Hematopoietic multipotent progenitor cell treated with erythropoietin and hydrocortisone succinate and interleukin-3 and kit ligand, for 6 days (in vitro differentiated cells): Measurements from ENCODE around the gene IKZF2.

ENCODE experiments used
- DNase-seq: peaks from one replicate; pipeline ENCODE4 v3.0.0-alpha.2; 2015

The IKZF2 gene

DNA sequence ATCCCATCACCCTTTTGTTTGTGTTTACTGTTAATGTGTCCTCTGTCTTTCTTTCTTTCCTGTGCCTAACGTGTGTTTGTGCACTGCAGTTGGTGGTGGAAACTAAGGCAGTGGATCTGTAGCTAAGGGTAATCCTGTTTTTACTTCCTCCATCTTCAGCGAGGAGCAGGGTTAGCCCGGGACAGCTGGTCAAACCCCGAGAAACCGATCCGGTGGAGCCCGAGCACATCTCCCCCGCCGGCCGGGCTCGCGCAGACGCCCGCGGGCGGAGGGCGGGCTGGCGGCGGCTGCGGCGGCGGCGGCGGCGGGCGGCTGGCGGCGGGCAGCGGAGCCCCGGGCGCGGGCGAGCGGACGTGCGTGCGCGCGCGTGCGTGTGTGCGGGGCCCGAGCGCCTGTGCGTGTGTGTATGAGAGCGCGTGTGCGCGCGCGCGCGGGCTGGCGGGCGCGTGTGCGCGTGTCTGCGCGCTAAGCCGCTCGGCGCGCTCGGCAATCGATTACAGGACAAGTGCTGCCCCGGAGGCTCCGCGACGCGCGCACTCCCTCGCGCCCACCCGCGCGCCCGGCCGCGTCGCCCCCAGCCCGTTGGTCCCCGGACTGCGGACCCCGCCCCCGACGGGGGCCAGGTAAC lies at the start of gene IKZF2:
Gene IKZF2 (minus strand): TSS at position 176 of the 628 bp plus-strand sequence. CDS start 2,983 bp downstream, outside the sequence.
- peak; percentile 87 for DNase-seq

DNA sequence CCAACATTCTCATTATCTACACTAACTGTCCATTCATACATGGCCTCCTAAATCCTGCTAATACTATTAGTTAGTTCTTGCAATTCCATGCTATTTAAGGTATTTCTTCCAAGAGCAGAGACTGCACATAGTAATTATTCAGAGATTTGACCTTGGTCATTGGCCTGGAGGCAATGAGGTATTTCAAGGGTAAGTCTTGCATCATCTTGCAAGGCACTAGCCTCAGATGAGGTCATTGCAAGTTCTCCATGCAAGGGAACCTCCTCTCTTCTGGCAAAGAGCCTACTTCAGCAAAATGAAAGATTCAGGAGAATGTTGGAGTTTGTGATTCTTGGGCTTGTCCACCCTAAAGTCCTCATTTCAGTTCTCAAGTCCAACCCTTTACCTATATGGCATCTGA lies 48.5 kb upstream of the IKZF2 start:
- no peak for DNase-seq

DNA sequence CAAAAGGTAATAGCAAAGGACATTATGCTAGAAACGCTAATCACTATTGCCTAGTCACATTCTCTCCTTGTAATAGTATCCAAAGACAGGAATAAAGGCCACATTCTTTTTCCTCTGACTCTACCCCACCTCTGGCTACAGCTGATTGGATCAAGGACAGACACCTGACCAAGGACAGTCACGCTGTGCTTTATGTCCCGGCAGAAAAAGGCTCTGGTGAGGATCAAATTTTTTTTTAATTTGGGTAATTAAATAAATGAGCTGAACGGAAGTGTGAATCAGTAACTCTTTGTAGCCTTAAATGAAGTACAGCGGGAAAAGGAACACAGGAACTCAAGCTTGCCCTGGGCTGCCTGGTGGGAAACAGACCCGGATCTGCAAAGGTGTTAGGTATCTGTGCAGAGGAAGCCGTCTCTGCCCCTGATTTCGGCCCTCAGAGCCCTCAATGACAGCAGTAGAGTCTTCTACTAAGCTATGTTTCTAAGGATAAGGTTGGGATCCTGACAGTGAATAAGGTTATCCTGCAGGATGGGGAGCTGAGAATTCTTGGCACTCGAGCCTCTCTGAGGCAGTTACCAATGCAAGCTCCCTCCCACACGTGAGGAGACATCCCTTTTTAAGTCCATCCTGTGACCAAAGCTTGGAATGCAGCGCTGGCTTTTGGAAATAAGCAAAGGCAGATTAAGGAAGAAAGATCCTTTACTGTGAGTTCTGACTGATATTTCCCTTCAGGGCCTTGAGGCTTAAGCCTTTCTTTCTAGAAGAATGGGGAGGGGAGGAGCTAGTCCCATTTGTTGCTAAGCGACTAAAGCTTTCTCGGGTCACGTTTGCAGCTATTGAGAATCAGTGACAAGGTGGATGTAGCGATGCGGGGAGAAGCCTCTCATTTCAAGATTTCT lies 37.8 kb upstream of the IKZF2 start:
- DNase-seq = no peak

DNA sequence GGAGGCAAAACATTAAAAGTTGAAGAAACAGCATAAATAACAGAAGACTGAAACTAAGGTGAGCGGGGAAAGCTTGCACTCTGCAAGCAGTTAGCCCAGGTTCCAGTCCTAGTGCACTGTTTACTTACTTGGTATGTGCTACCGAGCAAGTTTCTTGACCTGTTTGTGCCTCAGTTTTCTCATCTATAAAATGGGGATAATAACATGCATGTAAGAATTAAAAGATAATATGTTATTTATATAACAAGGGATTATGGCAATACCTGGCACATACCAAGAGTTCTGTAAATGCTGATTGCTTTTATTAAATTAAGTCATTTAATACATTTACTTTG lies 37.1 kb upstream of the IKZF2 start:
- DNase-seq = no peak

DNA sequence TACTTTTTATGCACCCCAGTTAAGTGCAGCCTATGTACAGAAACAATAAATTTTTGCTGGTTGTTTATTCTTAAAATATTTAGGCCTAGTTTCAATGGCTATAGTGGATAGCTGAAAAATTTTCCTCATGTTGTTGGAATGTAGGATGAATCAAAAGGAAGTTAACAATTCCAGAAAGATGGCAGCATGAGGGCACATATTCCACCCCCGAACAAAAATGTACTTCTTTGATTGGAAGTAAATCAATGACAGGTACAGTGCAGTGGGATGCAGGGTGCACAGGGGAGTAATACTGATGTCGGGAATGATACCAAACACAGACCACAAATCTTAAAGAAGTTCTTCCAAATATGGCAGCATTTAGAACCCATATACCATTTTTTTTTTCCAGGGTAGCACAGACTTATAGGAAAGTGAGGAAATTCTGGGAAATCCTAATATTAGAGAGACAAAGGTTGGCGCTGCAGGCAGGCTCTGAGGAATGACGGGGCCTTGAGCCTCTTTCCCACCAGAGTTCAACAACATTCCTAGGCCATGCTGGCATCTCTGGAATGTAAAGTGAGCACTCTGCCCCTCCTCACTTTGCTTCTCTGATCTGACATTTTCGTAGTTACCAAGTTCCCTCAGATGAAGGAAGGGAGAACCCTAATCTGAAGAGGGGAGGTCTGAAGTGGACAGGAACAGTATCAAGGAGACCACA lies 36.6 kb upstream of the IKZF2 start:
- no peak for DNase-seq

DNA sequence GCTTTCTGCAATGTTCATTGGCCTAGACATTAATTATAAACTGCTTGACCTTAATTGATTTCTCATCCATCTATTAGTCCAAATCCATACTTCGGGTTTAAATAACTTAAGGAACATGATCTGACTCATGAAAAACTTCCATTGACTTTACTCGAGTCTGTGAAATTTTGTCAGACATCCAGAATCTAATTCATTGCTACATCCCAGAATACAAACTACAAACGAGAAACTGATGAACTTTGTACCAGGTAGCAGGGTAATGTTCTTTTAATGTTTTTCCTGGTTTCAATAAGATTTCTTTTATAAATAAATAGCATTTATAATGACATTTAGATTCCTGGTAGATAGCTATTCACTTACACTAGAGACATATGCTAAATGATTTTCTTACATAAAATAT lies 36.0 kb upstream of the IKZF2 start:
- DNase-seq = no peak

DNA sequence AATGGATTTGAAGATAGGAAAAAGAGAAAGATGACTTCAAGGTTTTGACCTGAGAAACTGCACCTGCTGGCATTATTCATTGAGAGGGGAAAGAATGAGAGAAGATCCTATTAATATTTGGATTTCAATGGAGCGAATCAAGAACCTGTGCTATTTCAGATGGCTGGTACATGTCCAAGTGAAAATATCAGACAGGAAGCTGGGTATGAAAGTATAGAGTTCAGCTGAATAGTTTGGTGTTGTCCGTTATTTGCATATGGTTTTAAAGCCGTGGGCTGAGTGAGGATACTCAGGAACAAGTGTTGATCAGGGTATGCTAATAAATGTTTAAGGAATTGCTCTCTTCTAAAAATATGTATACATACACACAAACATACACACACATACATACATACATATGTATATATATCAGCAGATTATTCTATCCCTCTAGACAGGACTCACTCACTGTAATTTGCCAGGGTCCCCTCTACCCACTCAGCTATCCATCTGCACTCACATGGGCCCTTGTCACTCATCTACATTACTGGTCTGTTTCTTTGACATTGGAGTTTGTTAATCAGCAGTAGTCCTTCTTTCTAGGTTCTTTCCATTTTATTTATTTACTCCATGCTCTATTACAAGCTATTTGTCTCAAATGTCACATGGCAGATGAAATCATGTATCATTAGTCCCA lies 33.9 kb upstream of the IKZF2 start:
- DNase-seq = no peak

DNA sequence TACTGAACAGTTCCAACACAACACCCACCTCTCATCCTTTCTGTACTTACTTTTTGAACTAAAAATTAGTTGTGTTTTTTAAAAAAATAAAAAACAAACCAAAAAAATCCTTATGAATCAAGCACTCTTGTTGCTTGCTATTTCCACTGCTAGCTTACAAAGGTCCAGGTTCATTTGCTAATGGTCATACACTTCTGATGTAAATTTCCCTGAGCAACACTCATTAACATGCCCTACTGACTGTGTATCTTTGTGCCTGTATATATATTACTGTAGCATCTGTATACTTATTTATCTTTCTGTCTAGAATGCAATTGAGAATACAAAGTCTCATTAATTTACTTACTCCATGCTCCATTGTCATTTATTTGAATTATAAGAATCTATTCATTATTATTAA lies 30.3 kb upstream of the IKZF2 start:
- no peak for DNase-seq

DNA sequence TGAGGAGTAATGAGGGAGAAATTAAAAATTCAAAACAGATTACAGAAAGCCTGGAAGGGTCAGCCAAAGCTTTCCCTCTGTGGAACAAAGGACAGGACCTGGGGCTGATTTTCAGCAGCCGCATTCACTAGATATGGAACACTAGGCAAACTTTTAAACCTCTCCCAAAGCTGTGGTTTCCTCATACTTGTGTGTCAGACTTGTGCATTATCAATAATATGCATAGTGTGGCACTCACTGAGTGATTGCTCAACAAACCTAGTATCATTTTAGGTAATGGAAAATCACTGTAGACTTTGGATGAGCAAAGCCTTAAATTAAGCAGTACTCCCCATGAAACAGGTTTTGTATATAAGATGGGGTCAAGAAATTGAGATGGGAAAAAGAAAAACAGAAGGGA lies 26.3 kb upstream of the IKZF2 start:
- no peak for DNase-seq

DNA sequence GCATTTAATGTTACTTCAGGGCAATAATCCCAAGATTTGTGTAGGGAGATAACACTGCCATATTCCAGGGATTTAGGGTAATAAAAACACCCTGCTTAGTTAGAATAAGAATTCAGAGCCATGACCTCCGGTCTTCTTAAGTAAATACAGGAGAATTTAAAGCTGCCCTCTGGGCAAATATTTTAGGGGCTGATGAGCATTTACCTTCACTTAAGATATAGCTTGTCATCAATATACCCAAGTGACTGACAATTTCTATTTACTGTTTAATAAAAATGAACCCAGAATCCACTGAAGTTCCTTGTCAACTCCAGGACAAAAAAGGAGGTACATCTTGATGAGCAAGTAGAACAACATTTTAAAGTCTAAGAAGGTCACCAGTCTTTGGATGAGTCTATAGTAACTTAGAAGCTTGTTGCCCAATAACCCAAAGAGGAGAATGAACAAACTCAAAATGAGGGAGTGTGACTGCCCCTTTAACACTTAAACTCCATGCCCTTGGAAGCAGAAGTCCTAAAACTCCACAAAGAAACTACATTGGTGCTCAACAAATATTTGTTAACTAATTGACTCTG lies 24.3 kb upstream of the IKZF2 start:
- DNase-seq = no peak

DNA sequence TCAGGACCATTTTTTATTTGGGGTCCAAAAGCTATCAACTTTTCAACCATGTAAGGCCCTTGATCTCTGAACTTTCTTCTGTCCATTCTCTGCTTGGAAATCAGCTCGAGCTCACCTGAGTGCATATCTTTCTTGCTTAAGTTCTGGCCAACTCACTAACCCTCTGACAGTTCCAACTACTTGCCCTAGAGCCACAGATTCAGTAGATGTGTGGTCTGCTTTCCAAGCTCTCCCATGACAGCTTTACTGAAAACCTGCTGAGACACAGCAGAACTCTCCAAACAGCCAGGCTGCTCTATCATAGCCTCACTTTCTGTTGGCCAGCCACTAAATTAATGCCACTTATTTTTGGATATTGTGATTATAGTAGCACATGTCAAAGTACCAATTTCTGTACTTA lies 21.2 kb upstream of the IKZF2 start:
- DNase-seq = no peak

DNA sequence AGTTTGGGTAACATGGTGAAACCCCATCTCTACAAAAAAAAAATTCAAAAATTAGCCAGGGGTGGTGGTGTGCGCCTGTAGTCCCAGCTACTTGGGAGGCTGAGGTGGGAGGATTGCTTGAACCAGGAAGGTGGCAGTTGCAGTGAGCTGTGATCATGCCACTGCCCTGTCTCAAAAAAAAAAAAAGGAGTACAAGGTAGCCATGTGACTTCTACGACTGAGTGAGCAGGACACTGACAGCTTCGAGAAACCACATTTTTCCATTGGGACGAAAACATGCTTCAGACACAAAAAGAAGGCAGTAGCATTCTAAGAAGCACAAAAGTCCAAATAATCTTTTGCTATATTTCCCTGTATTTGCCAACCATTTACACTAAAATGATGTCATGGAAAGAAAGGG lies 19.7 kb upstream of the IKZF2 start:
- no peak for DNase-seq

DNA sequence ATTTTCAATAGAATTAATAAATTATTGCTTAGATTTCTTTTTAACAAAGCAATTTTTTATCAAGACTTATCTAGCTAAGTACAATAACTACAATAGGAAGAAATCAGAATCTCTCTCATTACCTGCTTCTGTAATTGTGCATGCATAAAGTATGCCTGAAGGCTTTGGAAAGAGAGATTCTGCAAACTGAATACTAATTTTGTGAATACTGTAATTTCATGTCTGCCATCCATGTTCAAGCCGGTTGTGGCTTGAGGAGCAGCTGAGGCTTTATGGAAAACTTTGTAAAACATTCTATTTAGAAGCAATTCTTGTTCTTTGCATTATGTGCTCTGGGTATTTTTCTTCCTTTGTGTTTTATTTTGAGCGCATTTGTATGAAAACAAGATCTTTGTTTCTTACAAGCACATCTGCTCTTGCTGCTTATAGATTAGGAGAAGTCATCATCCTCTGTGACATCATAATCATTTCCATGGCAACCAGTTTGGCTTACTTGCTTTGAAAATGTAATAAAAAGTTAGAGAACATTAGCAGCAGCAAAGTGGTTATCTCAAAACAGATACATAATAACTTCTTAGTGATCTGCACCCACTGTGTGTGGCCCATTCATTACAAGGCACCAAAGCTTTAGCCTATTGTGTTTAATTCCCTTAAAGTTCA lies 16.0 kb upstream of the IKZF2 start:
- DNase-seq = no peak

DNA sequence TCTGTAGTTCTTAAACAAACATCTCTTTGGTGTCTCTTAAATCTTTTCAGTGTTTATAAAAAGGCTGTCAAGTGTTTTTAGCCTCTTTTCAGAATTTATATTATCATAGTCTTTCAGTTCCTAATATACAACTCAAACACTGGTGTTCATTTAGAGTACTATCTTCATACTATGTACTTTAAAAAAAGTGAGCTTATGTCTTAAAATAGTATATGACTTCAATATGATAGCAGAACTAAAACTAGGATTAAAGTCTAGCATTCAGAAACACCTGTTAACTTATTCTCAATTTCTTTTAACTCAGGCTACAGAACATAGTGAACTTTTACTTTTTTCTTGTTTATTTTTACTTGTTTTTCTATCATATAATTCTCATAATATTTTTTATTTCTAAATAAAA lies 14.7 kb upstream of the IKZF2 start:
- DNase-seq = no peak

DNA sequence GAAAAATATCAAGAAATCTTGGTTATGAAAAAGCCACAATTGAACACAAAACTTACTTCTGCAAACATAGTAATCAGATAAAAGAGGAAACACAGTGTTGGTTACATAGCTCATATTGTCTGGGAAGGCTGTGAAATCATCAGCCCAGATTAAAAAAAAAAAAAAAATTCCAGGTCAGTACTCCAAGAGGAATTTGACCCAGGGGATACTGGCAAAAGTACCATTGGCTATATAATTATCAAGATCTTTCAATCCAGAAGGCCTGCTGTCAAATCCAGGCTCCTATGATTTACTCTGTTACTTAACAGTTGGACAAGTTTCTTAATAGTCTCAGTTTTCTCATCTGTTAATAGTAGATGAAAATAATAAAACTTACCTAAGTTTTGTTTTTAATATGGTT lies 12.9 kb upstream of the IKZF2 start:
- peak; percentile 26 for DNase-seq

DNA sequence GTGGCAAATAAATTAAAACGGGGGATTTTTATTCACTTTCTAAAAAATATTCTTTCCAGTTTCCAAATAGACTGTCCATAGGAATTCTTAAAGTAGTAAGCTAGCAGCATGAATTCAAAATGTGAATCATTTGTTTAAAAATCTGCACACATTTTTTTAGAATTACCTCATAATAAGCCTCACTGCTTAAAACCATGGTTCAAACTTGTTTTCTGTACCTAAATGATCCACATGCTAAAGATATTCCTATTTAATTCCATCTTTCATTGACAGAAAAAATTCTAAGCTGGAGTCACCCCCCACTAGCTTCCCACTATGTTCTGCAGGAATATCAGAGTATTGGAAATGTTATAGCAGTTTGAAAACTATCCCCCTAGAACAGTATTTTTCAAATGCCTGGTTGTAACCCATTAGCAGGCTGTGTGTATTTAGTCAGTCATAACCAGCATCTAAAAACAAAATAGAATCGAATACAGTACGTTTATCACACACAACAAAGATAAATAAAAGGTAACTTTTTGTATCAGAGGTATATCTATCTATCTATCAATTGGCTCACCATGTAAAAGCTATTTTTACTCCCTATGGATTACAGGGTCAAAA lies 11.2 kb upstream of the IKZF2 start:
- no peak for DNase-seq

DNA sequence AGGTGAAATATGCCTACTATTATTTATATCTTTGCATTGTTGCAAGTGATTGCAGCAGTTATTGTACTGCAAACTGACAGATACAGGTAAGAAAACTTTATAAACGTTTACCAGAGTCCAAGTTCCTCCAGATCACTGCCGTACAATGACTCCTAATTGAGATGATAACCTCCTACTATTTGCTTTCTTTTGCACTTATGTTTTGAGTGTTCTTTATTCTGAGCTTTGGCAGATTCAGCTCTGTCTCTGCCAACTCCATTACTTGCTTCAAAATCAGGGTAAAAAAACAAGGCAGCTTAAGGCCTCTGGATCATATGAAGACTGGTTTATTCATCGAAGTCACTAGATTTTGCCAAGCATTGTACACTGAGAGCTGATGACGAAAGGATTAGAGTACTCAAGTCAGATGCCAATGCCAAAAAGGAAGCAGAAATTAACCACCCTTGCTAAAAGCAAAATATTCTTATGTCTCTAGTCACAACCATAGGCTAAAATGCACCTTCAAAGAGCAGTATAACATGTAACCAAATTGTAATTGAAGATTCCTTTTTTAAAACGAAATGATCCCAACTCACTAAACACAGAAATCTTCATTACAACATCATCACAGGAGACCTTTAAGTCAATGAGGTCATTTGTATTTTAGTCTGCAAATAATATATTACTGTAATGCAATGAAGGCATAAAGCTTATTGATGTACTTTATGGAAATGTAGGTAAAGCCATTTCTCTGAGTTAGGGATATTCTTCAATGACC lies 10.5 kb upstream of the IKZF2 start:
- no peak for DNase-seq

DNA sequence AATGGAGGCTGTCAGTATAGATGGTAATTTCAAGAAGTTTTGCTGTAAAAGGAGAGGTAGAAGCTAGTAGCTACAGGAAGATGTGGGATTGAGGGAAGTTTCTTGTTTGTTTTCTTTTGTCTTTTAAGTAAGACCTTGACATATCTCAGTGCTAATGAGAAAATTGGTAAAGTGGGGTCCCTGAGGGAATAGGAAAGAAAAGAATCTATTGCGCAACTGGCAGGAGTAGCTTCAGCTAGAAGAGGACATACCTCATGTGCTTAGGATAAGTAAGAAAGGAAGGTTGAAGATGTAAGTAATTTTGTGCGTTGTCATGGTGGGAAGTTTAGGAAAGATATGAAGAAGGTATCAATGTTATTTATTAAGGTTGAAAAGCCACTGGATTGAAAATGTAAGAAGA lies 8.4 kb upstream of the IKZF2 start:
- no peak for DNase-seq

DNA sequence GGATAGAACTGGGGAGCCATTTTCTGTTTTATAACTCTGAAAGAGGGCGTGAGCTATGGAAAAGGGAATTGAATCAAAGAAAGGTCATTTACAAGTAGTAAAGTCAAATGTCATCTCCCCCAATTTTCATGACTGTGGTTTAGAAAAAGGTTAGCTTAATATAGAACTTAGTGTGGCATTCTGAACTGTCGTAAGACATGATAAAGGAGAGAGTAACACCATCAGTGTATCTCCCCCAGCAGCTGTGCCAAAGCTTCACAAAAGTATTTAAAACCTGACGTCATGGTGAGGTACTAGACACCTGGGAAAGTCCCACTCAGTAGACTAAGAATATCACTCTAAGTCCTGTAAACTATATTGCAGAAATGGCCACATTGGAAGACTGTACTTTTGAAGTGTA lies 5.8 kb upstream of the IKZF2 start:
- DNase-seq = no peak

DNA sequence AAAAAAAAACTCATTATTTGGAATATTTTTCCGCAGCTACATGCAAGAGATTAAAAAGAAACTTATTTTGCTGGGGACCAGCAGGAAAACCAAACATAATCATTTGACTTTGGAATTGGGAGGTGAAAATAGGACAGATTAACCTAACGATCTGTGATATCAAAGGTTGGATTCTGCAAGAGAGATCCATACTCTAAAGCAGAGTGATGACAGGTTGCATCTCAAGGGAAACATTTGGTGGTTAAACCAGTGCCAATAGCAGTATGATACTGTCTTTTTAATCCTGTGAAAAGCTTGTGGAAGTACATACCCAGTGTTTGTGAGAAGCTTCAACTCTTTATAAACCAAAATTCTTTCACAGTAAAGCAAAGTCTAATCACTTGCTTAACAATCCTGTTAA lies 5.3 kb upstream of the IKZF2 start:
- no peak for DNase-seq

DNA sequence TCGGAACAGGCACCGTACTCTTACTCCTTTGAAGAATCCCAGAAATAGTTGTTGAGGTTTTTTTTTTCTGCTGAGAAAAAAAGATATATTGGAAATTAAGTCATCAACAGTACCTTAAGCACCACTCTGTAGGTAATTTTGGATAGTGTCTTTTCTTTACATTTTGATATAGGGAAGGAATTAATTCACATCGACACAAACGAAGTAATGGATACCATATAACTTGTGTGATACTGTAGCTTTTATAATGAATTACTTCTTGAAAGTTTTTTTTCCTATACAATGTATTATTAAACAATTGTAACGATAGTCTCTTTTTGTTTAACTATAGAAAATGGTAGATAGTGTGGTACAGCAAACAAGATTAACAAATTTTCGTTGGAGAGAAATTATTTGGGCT lies 1.5 kb upstream of the IKZF2 start:
- DNase-seq = no peak
